ENCODE measurements around the gene GSN.

GSN gene

DNA sequence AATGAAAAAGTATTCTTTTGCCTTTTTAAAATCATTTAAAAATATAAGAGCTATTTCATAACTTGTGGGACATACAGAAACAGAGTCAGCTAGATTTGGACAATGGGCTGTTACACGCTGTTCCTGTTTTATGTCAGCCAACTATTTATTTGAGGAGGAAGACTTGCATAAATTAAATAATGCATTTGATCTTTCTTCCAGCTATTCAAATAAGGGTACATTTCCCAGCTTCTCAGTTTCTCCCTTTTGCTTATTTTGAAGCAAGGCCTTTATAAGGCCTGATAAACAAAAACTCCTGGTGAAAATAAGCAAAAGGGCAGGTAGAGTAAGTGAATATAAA, 95.6 kb downstream of the GSN start:
- DNase-seq: no peak
- Histone ChIP-seq H3K36me3 (no peaks in the 10 kb centered on the region), H3K4me1 (peaks cover 3 to 100% (median 83%) of the 10 kb centered on the region in 4 donors), H3K27ac (peak overlapping the region; percentile 93 to 98), H3K27me3 (no peaks in the 10 kb centered on the region), H3K9me3 (no peaks in the 10 kb centered on the region), H3K4me3 (no peak overlapping the region)
- intact Hi-C loops (cut with DNase I; ENCODE audit: low total_unique reads): no loop called here
- TF ChIP-seq CTCF (IDR thresholded peaks at IDR 0.05): no peak

DNA sequence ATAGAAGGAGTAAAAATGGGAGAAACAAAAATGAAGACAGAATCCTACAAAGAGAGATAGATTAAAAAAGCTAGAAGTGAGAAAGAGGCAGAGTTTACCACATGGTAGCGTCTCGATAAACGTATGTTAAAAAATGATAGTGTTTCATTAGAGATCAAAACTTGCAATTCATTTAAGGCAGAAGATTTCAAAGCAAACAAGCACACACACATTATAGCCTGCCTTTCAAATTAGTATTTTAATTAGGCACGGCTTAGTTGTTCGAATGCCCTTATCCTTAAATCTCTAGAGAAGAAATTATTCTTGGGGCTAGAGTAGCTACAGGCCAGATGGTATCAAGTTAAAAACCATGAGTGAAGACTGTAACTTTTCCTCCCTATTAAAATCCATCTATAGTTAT, 96.1 kb downstream of the GSN start:
- Histone ChIP-seq H3K4me3 (no peak overlapping the region), H3K27me3 (no peaks in the 10 kb centered on the region), H3K9me3 (no peaks in the 10 kb centered on the region), H3K36me3 (no peaks in the 10 kb centered on the region), H3K4me1 (peaks cover 3 to 100% (median 80%) of the 10 kb centered on the region in 4 donors), H3K27ac (peak overlapping the region; percentile 93 to 98)
- intact Hi-C loops (cut with DNase I; ENCODE audit: low total_unique reads): no loop called here
- TF ChIP-seq CTCF (IDR thresholded peaks at IDR 0.05): no peak
- DNase-seq: no peak

DNA sequence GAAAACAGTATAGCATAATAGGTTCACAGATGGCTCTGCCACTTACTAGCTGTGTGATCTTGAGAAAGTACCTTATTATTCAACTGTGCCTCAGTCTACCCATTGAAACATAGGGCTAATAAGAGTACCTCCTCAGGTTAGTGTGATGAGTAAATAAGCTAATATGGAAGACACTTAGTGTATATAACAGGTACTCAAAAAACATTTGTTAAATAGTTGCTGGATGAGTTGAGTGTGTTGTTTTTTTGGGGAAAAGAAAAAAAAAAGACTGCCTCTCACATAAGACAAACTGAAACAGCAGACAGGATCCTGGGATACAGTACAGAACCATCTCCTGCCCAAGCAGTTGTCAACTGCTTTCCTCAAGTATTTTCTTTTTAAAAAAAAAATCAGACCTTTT, 96.9 kb downstream of the GSN start:
- no peak for TF ChIP-seq CTCF (IDR thresholded peaks at IDR 0.05)
- no peaks in the 10 kb centered on the region for H3K9me3 ChIP-seq
- intact Hi-C loops (cut with DNase I; ENCODE audit: low total_unique reads): no loop called here
- no peaks in the 10 kb centered on the region for H3K27me3 ChIP-seq
- no peak for DNase-seq
- H3K4me3 ChIP-seq: no peak overlapping the region
- no peaks in the 10 kb centered on the region for H3K36me3 ChIP-seq
- H3K4me1 ChIP-seq: peaks cover 3 to 93% (median 72%) of the 10 kb centered on the region in 4 donors
- H3K27ac ChIP-seq: peak overlapping the region; percentile 93 to 98

- Histone ChIP-seq H3K4me3 (no peak overlapping the region), H3K27me3 (no peaks in the 10 kb centered on the region), H3K9me3 (no peaks in the 10 kb centered on the region), H3K4me1 (peaks cover 3 to 87% (median 68%) of the 10 kb centered on the region in 4 donors), H3K27ac (peak overlapping the region; percentile 93 to 98), H3K36me3 (no peaks in the 10 kb centered on the region)
- no peak for DNase-seq
- TF ChIP-seq CTCF (IDR thresholded peaks at IDR 0.05): no peak
- intact Hi-C loops (cut with DNase I; ENCODE audit: low total_unique reads): no loop called here
These were observed 97.6 kb downstream of the GSN start for GRCh38 chr9:121365564-121365963.

GRCh38 chr9:121366611-121367192, 98.7 kb downstream of the GSN start:
- H3K4me3 ChIP-seq: peak overlapping the region in 1 of 2 donors; percentile 62
- H3K4me1 ChIP-seq: peaks cover 0 to 80% (median 61%) of the 10 kb centered on the region in 4 donors
- DNase-seq: no peak
- H3K9me3 ChIP-seq: no peaks in the 10 kb centered on the region
- no peaks in the 10 kb centered on the region for H3K36me3 ChIP-seq
- H3K27me3 ChIP-seq: no peaks in the 10 kb centered on the region
- no peak for TF ChIP-seq CTCF (IDR thresholded peaks at IDR 0.05)
- intact Hi-C loops (cut with DNase I; ENCODE audit: low total_unique reads): no loop called here
- H3K27ac ChIP-seq: peak overlapping the region; percentile 93 to 98
